GM21723 (cell line): ENCODE results near the gene JPT1.
"Not testable (repeated sequence)": the region's sequence is repeated elsewhere in the genome, so short reads cannot be mapped to it uniquely, and the experiment has no call there.

Experiments used
- ATAC-seq: cut with Tn5 transposase; IDR thresholded peaks from one replicate; pipeline ENCODE4 v1.9.1; 2021; ENCODE audit warnings: mild to moderate bottlenecking, moderate library complexity; ENCODE audit not compliant: unreplicated experiment

The JPT1 gene

DNA sequence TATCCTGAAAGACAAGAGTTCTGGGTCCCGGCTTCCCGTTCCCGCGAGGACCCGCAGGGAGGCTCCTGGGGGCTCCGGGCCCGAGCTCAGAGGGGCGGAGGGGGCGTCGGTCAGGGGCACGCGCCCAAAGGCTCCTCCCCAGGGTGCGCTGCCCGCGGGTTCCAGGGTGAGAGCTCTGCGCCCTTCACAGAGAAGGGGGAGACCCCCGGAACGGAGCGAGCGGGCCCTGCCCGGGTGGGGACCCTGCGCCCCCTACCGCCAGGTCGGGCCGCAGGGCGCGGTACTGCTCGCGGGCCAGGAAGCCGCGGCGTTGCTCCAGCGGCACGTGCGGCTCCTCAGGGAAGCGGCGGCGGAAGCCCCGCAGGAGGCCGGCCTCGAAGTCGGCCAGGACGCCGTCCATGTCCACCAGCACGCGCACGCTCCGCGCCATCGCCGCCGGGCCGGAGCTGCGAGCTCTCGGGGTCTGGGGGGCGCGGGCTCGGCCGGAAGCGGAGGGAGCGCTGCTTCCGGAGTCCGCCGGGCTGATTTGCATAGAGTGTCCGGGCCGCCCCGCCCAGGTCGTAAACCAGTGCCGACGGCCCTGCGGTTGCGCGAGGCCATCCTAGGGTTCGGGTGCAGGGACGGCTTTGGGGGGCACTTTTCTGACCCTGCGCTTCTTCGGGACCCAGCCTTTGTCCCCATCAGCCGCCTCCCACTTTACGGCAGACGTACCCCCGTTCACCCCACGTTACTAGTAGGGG lies 22.9 kb downstream of the JPT1 start, which contains the start of gene NT5C:
Gene NT5C, minus strand, starts transcription at position 465 of the 740 bp plus-strand sequence. Its CDS starts 35 bp downstream, at position 430.
- peak; percentile 81 for ATAC-seq

- ATAC-seq = peak; percentile 17
These were observed 23.6 kb downstream of the JPT1 start for GRCh38 chr17:75130632-75131277.

DNA sequence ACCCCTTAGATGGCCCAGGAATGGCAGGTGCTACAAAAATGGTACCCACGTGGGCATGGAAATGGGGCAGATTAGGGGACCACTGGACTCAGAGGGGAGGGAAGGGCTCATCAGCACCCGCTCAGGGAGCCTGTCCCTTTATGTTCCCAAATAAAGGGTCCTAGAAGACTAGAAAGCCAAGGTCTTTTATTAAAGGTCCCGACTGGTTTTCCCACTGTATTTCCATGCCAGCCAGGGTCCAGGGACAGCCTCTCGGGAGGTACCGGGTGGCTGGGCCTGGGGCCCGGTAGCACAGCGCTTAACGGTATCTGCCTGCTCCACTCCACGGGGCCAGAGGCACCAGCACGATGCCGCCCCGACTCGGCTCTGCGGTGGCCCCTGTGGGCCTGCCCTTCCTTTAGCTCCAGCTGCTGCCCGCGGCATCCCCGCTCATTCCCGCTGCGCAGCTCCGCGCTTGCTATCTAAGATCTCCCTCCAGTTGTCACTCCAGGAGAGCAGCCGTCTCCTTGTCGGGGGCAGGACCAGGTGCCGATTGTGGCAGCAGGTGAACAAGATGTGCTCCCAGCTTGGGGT lies 24.2 kb downstream of the JPT1 start:
- no peak for ATAC-seq

DNA sequence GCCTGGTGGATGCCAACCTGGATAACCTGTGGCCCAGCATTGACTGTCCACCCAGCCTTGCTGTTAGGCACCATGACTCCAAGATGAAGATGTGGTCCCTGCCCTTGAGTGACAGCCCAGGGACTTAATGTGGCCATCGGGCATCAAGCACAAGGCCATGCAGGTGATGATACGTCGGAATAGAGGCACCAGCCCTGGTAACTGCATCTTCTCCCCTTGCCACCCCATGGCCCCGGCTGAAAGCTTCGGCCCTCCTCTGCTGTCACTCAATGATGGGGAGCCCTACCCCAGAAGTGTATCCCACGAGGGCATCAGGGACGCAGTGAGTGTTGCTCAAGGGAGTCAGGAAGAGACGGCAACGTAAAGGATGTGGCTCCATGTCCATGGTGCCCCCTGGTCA lies 24.7 kb downstream of the JPT1 start:
- no peak for ATAC-seq

GRCh38 chr17:75128694-75129505 lies 25.4 kb downstream of the JPT1 start:
- ATAC-seq = no peak

DNA sequence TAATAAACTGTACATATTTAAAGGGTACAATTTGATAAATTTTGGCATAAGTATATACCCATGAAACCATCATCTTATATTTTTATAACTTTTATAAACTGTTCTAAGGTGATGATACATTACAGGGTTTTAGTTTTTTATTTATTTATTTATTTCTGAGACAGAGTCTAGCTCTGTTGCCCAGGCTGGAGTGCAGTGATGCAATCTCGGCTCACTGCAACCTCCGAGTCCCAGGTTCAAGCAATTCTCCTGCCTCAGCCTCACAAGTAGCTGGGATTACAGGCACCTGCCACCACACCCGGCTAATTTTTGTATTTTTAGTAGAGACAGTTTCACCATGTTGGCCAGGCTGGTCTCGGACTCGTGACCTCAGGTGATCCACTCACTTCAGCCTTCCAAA lies 26.4 kb downstream of the JPT1 start:
- ATAC-seq = not testable (repeated sequence)

DNA sequence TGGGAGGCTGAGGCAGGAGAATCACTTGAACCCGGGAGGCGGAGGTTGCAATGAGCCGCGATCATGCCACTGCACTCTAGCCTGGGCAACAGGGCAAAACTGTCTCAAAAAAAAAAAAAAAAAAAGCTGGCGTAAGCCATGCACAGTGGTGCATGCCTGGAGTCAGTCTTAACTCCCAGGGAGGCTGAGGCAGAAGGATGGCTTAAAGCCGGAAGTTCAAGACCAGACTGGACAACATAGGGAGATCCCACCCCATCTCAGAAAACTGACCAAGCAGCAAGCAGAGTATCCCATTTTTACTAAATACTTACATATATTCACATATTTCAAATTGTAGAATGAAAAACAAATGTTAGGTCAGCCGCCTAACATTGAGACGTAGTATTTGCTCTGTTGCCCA lies 27.4 kb downstream of the JPT1 start:
- no peak for ATAC-seq

GRCh38 chr17:75125984-75126383 lies 28.3 kb downstream of the JPT1 start:
- no peak for ATAC-seq

- ATAC-seq = no peak
These were observed 29.5 kb downstream of the JPT1 start for GRCh38 chr17:75124819-75125162.

- no peak for ATAC-seq
These were observed 30.1 kb downstream of the JPT1 start for GRCh38 chr17:75124041-75124818.

DNA sequence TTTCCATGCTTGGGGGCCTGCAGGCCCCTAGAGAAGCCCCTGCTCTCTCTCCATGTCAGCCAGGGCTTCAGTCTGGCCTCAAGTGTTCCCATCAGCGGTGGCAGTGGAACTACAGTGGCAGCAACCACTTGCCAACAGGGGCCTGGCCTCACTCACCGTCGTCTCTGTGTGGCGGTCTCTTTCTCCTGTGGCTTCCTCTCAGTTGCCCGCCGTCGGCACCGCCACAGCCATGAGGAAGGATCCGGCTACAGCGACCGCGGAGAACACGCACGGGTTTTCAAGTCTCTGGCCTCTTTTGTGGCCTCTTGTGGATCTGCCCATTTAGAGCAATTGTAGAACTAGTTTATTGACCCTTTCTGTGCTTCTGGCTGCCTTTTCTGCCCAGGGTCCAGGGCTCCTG lies 36.0 kb downstream of the JPT1 start:
- no peak for ATAC-seq

DNA sequence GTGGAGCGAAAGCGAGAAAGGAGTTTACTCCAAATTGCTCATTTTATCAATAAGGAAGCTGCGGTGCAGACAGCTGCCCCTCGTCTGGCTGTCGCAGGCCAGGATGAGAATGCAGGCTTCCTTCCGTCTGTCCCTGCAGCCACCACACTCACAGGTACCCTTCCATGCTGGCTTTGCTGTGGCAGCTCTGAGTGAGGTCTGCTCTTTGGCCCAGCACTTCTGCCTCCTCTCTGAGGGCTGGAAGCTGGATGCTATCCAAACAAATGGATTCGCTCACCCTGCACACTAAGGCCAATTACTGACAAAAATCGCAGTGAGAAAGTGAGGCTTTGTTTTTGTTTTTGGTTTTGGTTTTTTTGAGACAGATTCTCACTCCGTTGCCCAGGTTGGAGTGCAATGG lies 37.6 kb downstream of the JPT1 start:
- ATAC-seq = no peak

- no peak for ATAC-seq
These were observed 38.8 kb downstream of the JPT1 start for GRCh38 chr17:75115555-75115954.

- no peak for ATAC-seq
These were observed 39.6 kb downstream of the JPT1 start for GRCh38 chr17:75114552-75115314.

DNA sequence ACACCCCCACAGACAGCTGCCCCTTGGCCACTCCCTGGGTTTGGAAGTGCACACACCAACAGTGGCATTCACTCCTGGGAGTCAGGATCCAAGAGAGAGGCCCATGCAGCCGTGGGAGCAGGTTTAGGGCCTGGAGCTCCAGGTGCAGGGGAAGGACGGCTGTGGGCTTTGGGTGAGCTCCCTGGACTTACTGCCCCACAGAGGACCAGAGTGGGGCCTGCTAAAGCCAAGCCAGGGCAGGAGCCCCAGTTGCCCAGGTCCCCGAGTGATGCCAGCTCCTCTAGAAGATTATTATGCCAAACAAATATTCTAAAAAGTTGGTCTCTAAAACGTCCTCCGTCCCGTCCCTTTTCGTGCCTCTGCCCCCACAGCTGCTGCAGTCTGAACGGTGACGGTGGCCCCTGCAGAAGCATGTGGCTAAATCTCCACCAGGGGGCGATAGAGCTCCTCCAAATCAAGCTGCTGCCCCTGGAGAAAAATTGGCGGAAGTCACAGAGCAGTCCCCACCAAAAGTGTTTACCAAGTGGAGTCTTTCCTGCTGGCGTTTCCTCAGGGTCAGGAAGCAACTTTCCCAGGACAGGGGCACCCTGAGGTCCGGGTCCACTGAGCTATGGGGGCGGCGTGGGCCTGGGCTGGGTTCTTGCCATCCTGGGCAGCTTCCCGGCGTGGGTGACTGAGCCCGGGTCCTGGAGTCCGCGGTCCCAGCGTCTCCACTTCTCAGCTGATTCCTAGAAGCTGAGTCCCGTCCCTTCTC lies 40.3 kb downstream of the JPT1 start:
- no peak for ATAC-seq

- ATAC-seq = no peak
These were observed 42.5 kb downstream of the JPT1 start for GRCh38 chr17:75111777-75112335.

GRCh38 chr17:75110234-75110937 lies 43.9 kb downstream of the JPT1 start:
- no peak for ATAC-seq
